NCI-H1930 (cell line): ENCODE measurements around the gene ZNF841.
"Not testable (repeated sequence)": the region's sequence is repeated elsewhere in the genome, so short reads cannot be mapped to it uniquely, and the experiment has no call there.

Experiments
- DNase-seq, 2 experiments: peaks; one replicate each; lab custom pipeline; 2025; lab: John Stamatoyannopoulos, UW

ZNF841 gene

DNA sequence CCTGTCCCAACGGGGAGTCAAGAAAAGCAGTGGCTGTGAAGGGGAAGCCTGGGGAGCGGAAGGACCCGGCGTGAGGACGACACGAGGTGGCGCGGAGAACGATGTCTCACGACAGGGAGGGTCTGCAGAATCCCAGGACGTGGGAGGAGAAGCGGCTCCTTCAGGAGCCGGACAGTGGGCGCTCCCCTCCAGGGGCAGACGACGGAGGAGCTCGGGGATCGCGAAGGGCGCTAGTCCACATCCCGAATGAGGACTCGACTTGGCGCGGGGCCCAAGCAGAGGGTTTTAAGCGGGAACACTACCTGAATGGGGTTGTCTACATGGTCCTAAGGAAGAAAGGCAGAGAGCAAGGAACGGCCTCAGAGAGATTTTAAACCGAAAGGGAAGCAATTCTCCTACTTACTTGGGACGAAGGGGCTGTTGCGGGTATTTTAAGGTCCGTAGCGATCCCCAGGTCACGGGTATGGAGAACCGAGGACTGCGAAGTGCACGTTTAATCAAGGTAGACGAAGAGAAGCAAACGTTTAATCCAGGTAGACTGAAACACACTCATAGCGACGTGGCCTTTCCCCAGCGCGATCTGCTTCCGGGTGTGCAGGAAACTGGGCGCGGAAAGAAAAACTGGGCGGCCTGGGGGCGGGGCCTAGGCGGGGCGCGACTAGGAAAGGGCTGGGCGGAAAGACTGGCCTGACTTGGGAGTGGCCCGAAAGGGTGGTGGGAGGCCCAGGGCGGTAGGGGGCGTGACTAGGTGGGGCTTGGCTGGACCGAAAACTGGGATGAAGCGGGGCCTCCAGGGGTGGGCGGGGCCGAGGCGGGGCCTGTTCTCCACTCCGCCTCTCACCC, at the start of gene ZNF841:
ZNF841 (minus strand) TSS at position 594 of the 843 bp plus-strand sequence. CDS start 10,964 bp downstream, outside the sequence.
- DNase-seq = peak; percentile 88 to 91

- DNase-seq = no peak
These were observed 46.5 kb upstream of the ZNF841 start for GRCh38 chr19:52142001-52142595.

DNA sequence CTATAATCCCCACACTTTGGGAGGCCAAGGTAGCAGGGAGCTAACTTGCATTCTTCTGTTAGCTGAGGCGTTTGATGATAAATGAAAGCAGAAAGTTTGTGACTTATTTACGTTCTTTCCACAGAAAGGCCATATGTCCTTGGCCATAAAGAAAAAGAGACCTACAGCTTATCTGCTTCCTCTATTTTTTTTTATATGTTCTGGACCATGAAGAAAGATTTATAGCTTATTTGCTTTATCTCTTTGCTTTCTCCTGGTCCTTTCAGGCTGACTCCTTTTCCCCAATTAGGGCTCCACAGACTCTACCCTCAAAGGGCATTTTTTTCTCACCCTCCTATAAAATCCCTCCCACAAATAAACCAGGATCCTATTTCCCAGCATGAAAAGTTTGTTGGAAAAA, 45.6 kb upstream of the ZNF841 start:
- no peak for DNase-seq

GRCh38 chr19:52140032-52140710, 44.6 kb upstream of the ZNF841 start:
- DNase-seq = no peak

- peak; percentile 93 to 96 for DNase-seq
These were observed 43.9 kb upstream of the ZNF841 start, which contains the start of gene ZNF616 for GRCh38 chr19:52139252-52140031. TSS of gene ZNF616 (minus strand) at chr19:52139938. CDS start at chr19:52130512, 9,426 bp downstream.

- no peak for DNase-seq
These were observed 43.4 kb upstream of the ZNF841 start for GRCh38 chr19:52138983-52139251.

DNA sequence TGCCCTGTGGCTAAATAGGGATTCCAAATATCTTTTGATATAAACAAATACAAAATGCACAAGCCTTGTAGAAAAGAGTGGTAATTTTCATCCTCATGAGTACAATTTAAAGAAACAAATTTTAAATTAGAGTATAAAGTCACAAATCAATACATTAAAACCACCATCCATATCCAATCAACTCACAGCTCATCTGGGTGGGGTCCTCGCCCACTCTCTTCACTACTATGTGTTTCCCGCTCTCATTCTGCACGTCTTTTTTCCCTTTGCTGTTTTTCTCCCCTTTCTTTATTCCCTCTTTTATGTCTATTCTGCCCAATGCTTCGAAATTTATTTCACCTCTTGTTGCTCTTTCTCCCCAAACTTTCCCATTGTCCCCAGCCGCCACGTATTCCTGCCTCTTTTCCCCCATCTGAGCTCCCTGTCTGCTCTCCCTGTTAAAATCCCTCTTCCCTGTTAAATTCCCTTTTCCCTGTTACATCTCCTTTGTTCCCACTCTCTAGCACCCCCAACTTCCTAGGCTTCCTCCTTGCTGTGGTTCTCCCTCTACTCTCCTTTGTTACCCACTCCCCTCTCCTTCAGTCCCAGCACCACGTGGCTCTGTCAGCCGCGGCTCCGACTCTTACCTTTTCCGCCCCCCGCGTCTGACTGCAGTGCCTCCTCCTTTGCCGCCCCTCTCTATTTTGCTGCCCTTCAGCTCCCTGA, 42.9 kb upstream of the ZNF841 start:
- DNase-seq = peak in 1 of 2 experiments; percentile 15

DNA sequence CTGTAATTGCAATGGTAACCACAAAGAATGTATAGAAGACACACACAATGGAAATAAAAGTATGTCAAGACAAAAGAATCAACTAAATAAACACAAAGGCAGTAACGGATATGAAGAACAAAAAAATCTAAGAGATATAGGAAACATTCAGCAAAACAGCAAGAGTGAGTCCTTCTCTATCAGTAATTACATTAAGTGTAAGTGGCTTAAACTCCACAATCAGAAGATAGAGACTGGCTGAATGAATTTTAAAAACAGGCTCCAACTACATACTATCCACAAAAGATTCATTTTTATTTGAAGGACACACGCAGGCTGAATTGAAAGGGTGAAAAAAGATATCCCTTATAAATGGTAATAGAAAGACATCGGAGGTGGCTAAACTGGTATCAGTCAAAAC, 24.7 kb upstream of the ZNF841 start:
- DNase-seq = no peak

DNA sequence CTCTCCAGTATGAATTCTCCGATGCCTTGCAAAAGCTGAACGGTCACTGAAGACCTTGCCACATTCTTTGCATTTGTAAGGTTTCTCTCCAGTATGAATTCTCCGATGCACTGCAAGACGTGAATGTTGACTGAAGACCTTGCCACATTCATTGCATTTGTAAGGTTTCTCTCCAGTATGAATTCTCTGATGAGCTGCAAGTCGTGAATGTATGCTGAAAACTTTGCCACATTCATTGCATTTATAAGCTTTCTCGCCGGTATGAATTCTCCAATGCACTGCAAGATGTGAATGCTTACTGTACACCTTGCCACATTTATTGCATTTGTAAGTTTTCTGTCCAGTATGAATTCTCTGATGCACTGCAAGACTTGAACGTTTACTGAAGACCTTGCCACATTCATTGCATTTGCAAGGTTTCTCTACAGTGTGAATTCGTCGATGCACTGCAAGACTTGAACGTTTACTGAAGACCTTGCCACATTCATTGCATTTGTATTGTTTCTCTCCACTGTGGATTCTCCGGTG, 20.0 kb upstream of the ZNF841 start:
- DNase-seq = no peak

GRCh38 chr19:52114691-52115090, 19.1 kb upstream of the ZNF841 start:
- no peak for DNase-seq

GRCh38 chr19:52112624-52113023, 17.1 kb upstream of the ZNF841 start:
- no peak for DNase-seq

- DNase-seq = no peak
These were observed 15.2 kb upstream of the ZNF841 start for GRCh38 chr19:52110780-52111179.

GRCh38 chr19:52102782-52103181, 7.2 kb upstream of the ZNF841 start:
- no peak for DNase-seq

GRCh38 chr19:52101866-52102562, 6.4 kb upstream of the ZNF841 start:
- no peak for DNase-seq

DNA sequence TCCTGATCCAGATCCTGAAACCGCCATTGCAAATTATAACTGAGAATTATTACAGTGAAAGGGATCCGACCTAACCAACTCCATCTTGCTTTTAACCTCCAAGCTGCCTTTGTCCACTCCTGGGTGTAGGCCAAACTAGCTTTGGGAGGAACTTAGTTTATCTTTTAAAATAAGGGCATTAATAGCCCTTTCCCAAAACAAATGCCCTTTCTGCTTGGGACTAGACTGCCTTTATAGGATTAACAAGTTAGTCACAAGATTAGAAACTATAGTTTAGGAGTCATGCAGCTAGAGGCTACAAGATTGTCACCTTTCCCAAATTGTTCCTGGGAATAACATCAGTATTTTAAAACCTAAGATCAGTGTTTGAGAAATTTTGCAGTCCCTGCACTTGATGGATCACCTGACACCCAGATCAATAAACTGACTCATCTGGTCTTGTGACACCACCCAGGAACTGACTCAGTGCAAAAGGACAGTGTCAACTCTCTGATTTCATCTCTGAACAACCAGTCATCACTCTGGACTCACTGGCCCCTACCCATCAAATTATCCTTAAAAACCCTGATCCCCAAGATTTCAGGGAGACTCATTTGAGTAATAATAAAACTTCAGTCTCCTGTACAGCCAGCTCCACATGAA, 4.1 kb upstream of the ZNF841 start:
- DNase-seq = no peak

- DNase-seq = not testable (repeated sequence)
These were observed 851 bp upstream of the ZNF841 start for GRCh38 chr19:52096416-52096815.

DNA sequence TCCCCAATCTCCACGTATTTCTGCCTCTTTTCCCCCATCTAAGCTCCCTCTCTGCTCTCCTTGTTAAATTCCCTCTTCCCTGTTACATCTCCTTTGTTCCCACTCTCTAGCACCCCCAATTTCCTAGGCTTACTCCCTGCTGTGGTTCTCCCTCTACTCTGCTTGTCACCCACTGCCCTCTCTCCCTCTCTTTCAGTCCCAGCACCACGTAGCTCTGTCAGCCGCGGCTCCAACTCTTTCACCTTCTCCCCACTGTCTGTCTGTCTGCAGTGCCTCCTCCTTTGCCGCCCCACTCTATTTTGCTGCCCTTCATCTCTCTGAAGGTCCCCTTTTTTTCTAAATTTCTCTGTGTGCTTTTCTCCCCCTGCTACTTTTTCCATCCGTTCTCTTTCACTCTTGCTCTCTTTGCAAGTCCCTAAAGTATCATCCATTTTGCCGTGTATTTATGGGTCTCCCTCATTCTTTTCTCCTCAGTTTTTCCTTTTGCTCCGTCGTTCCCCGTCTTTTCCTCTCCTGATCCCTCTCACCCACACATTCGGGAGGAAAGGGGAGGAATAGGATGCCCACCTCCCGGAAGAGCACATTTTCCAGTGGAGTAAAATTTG, 937 bp downstream of the ZNF841 start:
- DNase-seq = no peak

DNA sequence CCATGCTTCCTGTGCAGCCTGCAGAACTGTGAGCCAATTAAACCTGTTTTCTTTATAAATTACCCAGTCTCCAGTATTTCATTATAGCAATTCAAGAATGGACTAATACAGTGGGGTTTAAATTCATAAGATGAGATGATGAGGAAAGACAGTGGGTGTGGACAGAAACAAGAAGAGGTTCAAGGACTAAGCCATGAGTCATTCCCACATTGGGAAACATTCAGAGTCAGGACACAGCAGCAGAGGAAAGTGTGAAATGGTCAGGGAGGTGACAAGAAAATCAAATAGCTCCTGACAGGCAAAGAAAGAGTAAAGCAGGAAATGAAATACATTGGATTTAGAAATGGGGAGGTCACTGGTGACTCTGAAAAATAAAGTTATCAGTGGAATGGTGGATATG, 9.1 kb downstream of the ZNF841 start:
- no peak for DNase-seq

GRCh38 chr19:52070496-52070895, 25.1 kb downstream of the ZNF841 start:
- DNase-seq = no peak

DNA sequence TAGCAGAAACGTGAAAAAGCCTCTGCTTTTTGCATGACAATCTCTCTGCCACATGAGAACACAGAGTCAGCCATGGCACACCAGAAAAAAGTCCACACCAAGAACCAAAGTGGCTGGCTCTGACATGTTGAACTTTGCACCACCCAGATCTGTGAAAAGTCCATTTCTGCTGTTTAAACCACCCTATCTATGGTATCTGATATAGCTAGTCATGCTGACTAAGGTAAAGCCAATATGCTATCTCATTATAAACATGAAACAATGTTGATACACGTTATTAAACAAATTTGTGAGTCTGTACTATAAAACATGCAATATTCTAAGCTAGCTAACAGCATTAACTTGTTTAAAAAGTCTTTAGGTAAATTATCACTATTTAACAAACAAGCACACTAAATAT, 25.9 kb downstream of the ZNF841 start:
- no peak for DNase-seq
